HG02852 (cell line): Measurements from ENCODE around the gene ASCC2.
"Not testable (repeated sequence)": the region's sequence is repeated elsewhere in the genome, so short reads cannot be mapped to it uniquely, and the experiment has no call there.

Source experiments
- ATAC-seq: cut with Tn5 transposase; IDR thresholded peaks from one replicate; pipeline ENCODE4 v1.9.1; 2021; ENCODE audit warnings: mild to moderate bottlenecking, moderate library complexity; ENCODE audit not compliant: unreplicated experiment

The ASCC2 gene

GRCh38 chr22:29859030-29859429 is 21.0 kb upstream of the ASCC2 start:
- ATAC-seq: not testable (repeated sequence)

GRCh38 chr22:29856496-29856895 is 18.4 kb upstream of the ASCC2 start:
- ATAC-seq: no peak

- ATAC-seq: no peak
These were observed 17.6 kb upstream of the ASCC2 start for GRCh38 chr22:29855611-29856181.

- ATAC-seq: no peak
These were observed 16.4 kb upstream of the ASCC2 start for GRCh38 chr22:29854432-29854831.

GRCh38 chr22:29848111-29848510 is 10.0 kb upstream of the ASCC2 start:
- ATAC-seq: no peak

GRCh38 chr22:29846290-29846689 is 8.2 kb upstream of the ASCC2 start:
- ATAC-seq: no peak

GRCh38 chr22:29842740-29843139 is 4.7 kb upstream of the ASCC2 start:
- no peak for ATAC-seq

GRCh38 chr22:29842172-29842571 is 4.1 kb upstream of the ASCC2 start:
- no peak for ATAC-seq

GRCh38 chr22:29840498-29840897 is 2.4 kb upstream of the ASCC2 start:
- no peak for ATAC-seq

GRCh38 chr22:29839039-29839438 is 965 bp upstream of the ASCC2 start:
- no peak for ATAC-seq

- peak; percentile 9 for ATAC-seq
These were observed 504 bp upstream of the ASCC2 start for GRCh38 chr22:29838599-29838956.

- ATAC-seq: not testable (repeated sequence)
These were observed 1.2 kb downstream of the ASCC2 start for GRCh38 chr22:29836791-29837370.

GRCh38 chr22:29834046-29834445 is 4.0 kb downstream of the ASCC2 start:
- ATAC-seq: no peak

GRCh38 chr22:29833392-29833965 is 4.6 kb downstream of the ASCC2 start:
- no peak for ATAC-seq

- ATAC-seq: no peak
These were observed 6.1 kb downstream of the ASCC2 start for GRCh38 chr22:29831958-29832357.

- ATAC-seq: no peak
These were observed 6.7 kb downstream of the ASCC2 start for GRCh38 chr22:29831186-29831921.

- no peak for ATAC-seq
These were observed 7.5 kb downstream of the ASCC2 start for GRCh38 chr22:29830585-29830984.

GRCh38 chr22:29827726-29828125 is 10.3 kb downstream of the ASCC2 start:
- ATAC-seq: not testable (repeated sequence)

GRCh38 chr22:29827091-29827490 is 11.0 kb downstream of the ASCC2 start:
- ATAC-seq: no peak

GRCh38 chr22:29825578-29825977 is 12.5 kb downstream of the ASCC2 start:
- no peak for ATAC-seq

GRCh38 chr22:29824677-29825076 is 13.4 kb downstream of the ASCC2 start:
- ATAC-seq: no peak
